Measurements from ENCODE around the gene BTN1A1. TPM values are rescaled to one million over a fixed set of nuclear protein-coding genes. Genes with fewer than 3 reads are reported as not detected.
A peak's percentile ranks its signal among the peaks of the same experiment; 100 is the strongest.

BTN1A1 gene
- total and polyA plus RNA-seq, 9 of the 15 experiments (the other 6 are each of a cell fraction or from before 2014, with no cell fraction given), result 0.01 to 0.15 (median 0.06) TPM; not detected in 4

DNA sequence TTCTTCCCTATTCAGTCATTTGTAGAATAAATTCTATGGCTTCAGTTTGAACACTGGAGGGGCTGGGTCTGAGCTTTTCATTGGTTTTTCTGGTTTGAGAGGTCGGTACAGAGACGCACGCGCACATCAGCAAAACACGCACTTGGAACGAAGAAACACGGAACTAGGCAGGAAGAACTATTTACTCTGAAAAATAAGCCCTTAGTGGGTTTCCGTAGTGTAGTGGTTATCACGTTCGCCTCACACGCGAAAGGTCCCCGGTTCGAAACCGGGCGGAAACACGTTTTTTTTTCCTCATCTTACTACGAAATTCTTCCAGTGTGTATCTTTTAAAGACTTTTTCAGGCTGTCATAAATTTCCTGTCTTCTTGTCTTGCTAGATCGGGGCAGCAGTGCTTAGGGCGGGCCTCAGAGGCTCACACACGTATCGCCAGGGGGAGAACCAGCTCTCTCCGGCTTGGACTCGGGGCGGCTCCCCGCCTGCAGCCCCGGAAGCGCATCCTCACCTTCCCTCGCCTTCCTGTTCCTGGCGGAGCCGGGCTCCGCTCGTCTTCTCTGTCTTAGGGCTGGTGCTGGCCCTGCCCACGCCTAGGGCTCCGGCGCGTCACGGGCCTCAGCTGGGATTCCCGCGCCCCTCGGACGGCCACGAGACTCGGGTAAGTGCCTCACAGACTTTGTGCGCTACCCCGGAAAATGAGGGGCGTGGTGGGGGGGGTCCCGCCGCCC, 37.9 kb downstream of the BTN1A1 start, which contains the start of gene HMGN4 (continued):
- TF ChIP-seq RBM14 (IDR thresholded peaks at IDR 0.05; ENCODE audit: borderline replicate concordance, insufficient read depth, low read depth, low read length) (no peak), ZFP30 (CRISPR knock-in tag; IDR thresholded peaks at IDR 0.05; ENCODE audit: borderline replicate concordance) (0 out of 2 replicates have a peak, but pooled peaks have one; percentile 9), ZNF354B (CRISPR knock-in tag; IDR thresholded peaks at IDR 0.05) (no peak), TAF7 (tag; IDR thresholded peaks at IDR 0.05) (peak; percentile 59), EP300 (IDR thresholded peaks at IDR 0.05; ENCODE audit: low read length) (peak; percentile 72), WHSC1 (IDR thresholded peaks at IDR 0.05; ENCODE audit: low read length) (no peak), NRF1 (conservative IDR thresholded peaks at IDR 0.05 in 1 of 2, IDR thresholded peaks at IDR 0.05 in 1 of 2) (peak; percentile 90 to 92), POLR2G (IDR thresholded peaks at IDR 0.05; ENCODE audit: low read depth, low read length) (peak; percentile 94), SMARCB1 (IDR thresholded peaks at IDR 0.05; ENCODE audit: insufficient read length, low read depth) (no peak), ZNF316 (IDR thresholded peaks at IDR 0.05) (no peak), SLC30A9 (CRISPR knock-in tag; IDR thresholded peaks at IDR 0.05) (no peak), TOE1 (IDR thresholded peaks at IDR 0.05; ENCODE audit: borderline replicate concordance) (0 out of 2 replicates have a peak, but pooled peaks have one; percentile 15), TOE1 (CRISPR knock-in tag; IDR thresholded peaks at IDR 0.05; ENCODE audit: borderline replicate concordance, low read depth) (no peak; the same call in 1 of the 2 replicates), RBM22 (IDR thresholded peaks at IDR 0.05; ENCODE audit: low read depth, low read length, poor library complexity, severe bottlenecking) (peak; percentile 63), EGR1 (conservative IDR thresholded peaks at IDR 0.05) (peak; percentile 86), KLF6 (CRISPR knock-in tag; IDR thresholded peaks at IDR 0.05; ENCODE audit: borderline replicate concordance) (peak; percentile 84; the same call in 1 of the 2 replicates), SNIP1 (IDR thresholded peaks at IDR 0.05; ENCODE audit: low read depth) (no peak), ZNF232 (CRISPR knock-in tag; IDR thresholded peaks at IDR 0.05) (no peak), MCM7 (IDR thresholded peaks at IDR 0.05) (peak in 1 of 2 experiments; percentile 63; a peak in 1 of 4 replicates)
- TF ChIP-seq, protein P1, sequence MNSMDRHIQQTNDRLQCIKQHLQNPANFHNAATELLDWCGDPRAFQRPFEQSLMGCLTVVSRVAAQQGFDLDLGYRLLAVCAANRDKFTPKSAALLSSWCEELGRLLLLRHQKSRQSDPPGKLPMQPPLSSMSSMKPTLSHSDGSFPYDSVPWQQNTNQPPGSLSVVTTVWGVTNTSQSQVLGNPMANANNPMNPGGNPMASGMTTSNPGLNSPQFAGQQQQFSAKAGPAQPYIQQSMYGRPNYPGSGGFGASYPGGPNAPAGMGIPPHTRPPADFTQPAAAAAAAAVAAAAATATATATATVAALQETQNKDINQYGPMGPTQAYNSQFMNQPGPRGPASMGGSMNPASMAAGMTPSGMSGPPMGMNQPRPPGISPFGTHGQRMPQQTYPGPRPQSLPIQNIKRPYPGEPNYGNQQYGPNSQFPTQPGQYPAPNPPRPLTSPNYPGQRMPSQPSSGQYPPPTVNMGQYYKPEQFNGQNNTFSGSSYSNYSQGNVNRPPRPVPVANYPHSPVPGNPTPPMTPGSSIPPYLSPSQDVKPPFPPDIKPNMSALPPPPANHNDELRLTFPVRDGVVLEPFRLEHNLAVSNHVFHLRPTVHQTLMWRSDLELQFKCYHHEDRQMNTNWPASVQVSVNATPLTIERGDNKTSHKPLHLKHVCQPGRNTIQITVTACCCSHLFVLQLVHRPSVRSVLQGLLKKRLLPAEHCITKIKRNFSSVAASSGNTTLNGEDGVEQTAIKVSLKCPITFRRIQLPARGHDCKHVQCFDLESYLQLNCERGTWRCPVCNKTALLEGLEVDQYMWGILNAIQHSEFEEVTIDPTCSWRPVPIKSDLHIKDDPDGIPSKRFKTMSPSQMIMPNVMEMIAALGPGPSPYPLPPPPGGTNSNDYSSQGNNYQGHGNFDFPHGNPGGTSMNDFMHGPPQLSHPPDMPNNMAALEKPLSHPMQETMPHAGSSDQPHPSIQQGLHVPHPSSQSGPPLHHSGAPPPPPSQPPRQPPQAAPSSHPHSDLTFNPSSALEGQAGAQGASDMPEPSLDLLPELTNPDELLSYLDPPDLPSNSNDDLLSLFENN (IDR thresholded peaks at IDR 0.05; ENCODE audit: low read depth in 2 of 2, low read length in 2 of 2), result no peak; a peak in 1 of 4 replicates
- TF ChIP-seq, protein P2, sequence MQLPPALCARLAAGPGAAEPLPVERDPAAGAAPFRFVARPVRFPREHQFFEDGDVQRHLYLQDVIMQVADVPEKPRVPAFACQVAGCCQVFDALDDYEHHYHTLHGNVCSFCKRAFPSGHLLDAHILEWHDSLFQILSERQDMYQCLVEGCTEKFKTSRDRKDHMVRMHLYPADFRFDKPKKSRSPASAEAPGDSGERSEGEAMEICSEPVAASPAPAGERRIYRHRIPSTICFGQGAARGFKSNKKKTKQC (CRISPR knock-in tag; IDR thresholded peaks at IDR 0.05), result no peak; the same call in 1 of the 2 replicates
- TF ChIP-seq, protein P3, sequence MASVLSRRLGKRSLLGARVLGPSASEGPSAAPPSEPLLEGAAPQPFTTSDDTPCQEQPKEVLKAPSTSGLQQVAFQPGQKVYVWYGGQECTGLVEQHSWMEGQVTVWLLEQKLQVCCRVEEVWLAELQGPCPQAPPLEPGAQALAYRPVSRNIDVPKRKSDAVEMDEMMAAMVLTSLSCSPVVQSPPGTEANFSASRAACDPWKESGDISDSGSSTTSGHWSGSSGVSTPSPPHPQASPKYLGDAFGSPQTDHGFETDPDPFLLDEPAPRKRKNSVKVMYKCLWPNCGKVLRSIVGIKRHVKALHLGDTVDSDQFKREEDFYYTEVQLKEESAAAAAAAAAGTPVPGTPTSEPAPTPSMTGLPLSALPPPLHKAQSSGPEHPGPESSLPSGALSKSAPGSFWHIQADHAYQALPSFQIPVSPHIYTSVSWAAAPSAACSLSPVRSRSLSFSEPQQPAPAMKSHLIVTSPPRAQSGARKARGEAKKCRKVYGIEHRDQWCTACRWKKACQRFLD (CRISPR knock-in tag; IDR thresholded peaks at IDR 0.05), result peak; percentile 55
